Neural progenitor cell (in vitro differentiated cells): Measurements from ENCODE around the gene BBS10. TPM values are rescaled to one million over a fixed set of nuclear protein-coding genes. Genes with fewer than 3 reads are reported as not detected.
"Not testable (repeated sequence)": the region's sequence is repeated elsewhere in the genome, so short reads cannot be mapped to it uniquely, and the experiment has no call there.

ENCODE experiments used
- DNase-seq: peaks from one replicate; pipeline ENCODE4 v3.0.0-alpha.2; 2016; ENCODE audit warnings: low spot score
- H2AFZ ChIP-seq: fragments of 200-600 bp; sonication (generic); replicated peaks from 2 replicates; pipeline ENCODE4 v1.6.1; 2016; ENCODE audit warnings: antibody characterized with exemption
- H3F3A ChIP-seq: fragments of 200-600 bp; sonication (generic); 2 replicates; pipeline ENCODE4 v1.6.1; 2016; ENCODE audit warnings: antibody characterized with exemption, low read depth
- H3K27ac ChIP-seq: fragments of 200-600 bp; sonication (generic); 2 replicates; pipeline ENCODE4 v1.5.1; 2016; ENCODE audit warnings: mild to moderate bottlenecking
- H3K27me3 ChIP-seq: fragments of 200-600 bp; sonication (generic); 2 replicates; pipeline ENCODE4 v1.6.1; 2016; ENCODE audit warnings: mild to moderate bottlenecking, moderate library complexity
- H3K36me3 ChIP-seq: fragments of 200-600 bp; sonication (generic); 2 replicates; pipeline ENCODE4 v1.5.1; 2016
- H3K4me1 ChIP-seq: fragments of 200-600 bp; sonication (generic); 2 replicates; pipeline ENCODE4 v1.6.1; 2016; ENCODE audit warnings: mixed run types
- H3K4me2 ChIP-seq: fragments of 200-600 bp; sonication (generic); 2 replicates; pipeline ENCODE4 v1.6.1; 2016
- H3K4me3 ChIP-seq: fragments of 200-600 bp; sonication (generic); 2 replicates; pipeline ENCODE4 v1.5.1; 2016
- H3K79me2 ChIP-seq: fragments of 200-600 bp; sonication (generic); 2 replicates; pipeline ENCODE4 v1.6.1; 2016; ENCODE audit warnings: low read depth
- H3K9ac ChIP-seq: fragments of 200-600 bp; sonication (generic); 2 replicates; pipeline ENCODE4 v1.6.1; 2016
- H3K9me3 ChIP-seq: fragments of 200-600 bp; sonication (generic); 2 replicates; pipeline ENCODE4 v1.5.1; 2016; ENCODE audit warnings: low read depth
- H4K20me1 ChIP-seq: fragments of 200-600 bp; sonication (generic); 2 replicates; pipeline ENCODE4 v1.6.1; 2016; ENCODE audit warnings: low read depth
- H3K27ac Mint-ChIP-seq: 3 replicates; pipeline ENCODE4 v1.8.0; 2021; ENCODE audit warnings: mixed read lengths
- H3K27me3 Mint-ChIP-seq: 2 replicates; pipeline ENCODE4 v1.8.0; 2022; ENCODE audit warnings: low read depth, mild to moderate bottlenecking, inconsistent platforms, moderate library complexity, mixed read lengths; ENCODE audit not compliant: insufficient read depth
- H3K36me3 Mint-ChIP-seq: 3 replicates; pipeline ENCODE4 v1.8.0; 2021; ENCODE audit warnings: mixed read lengths
- H3K4me1 Mint-ChIP-seq: 3 replicates; pipeline ENCODE4 v1.8.0; 2021; ENCODE audit warnings: mixed read lengths
- H3K4me3 Mint-ChIP-seq: 3 replicates; pipeline ENCODE4 v1.8.0; 2021; ENCODE audit warnings: mild to moderate bottlenecking, moderate library complexity, mixed read lengths
- H3K9me3 Mint-ChIP-seq: 3 replicates; pipeline ENCODE4 v1.8.0; 2020; ENCODE audit warnings: mixed read lengths
- EZH2 ChIP-seq: fragments of 200-600 bp; sonication (generic); IDR thresholded peaks from 2 replicates; pipeline ENCODE4 v1.6.1; 2017; ENCODE audit warnings: antibody characterized with exemption, mild to moderate bottlenecking, moderate library complexity
- EZH2phosphoT487 ChIP-seq: fragments of 200-600 bp; sonication (generic); IDR thresholded peaks from 2 replicates; pipeline ENCODE4 v1.6.1; 2017; ENCODE audit warnings: antibody characterized with exemption
- total RNA-seq: library from RNA; depleted of rRNA; stranded (reverse); fragments of >200 nt; gene quantifications from 2 replicates; pipeline ENCODE4 v1.2.3, GENCODE V29; 2015; ENCODE audit warnings: low replicate concordance
- TF ChIP-seq, protein P1 (sequence below): fragments of 200-600 bp; sonication (generic); IDR thresholded peaks from 2 replicates; pipeline ENCODE4 v1.5.1; 2017; ENCODE audit warnings: antibody characterized with exemption, mild to moderate bottlenecking

Gene BBS10
- total RNA-seq, 1 donor from 2014 or later: 32.7 TPM

DNA sequence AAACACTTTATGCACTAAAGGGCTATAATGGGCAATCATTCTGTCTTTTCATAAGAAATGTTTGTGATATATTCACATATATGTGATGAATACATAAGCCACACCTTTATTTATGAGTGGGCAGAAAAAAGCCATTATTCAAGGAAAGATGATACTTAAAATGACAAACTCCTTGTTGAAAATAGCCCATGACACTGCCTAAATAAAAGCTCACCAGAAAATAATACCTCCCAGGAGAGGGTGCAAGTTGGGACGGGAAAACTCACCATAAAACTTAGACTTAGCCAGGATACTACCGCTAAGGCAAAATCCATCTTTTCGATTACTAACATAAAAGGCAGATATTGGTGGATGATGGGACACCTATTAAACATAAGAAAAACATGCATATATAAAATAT is 35.8 kb upstream of the BBS10 start:
- Histone ChIP-seq H3K4me3 (no peak overlapping the region), H3F3A (no peaks in the 10 kb centered on the region), H2AFZ (no peak overlapping the region), H4K20me1 (no peaks in the 10 kb centered on the region), H3K27me3 (no peaks in the 10 kb centered on the region), H3K27ac (no peak overlapping the region), H3K4me1 (no peaks in the 10 kb centered on the region), H3K9me3 (no peaks in the 10 kb centered on the region), H3K4me2 (no peak overlapping the region), H3K9ac (no peak overlapping the region), H3K36me3 (peaks cover 12% of the 10 kb centered on the region), H3K79me2 (no peaks in the 10 kb centered on the region)
- no peak for DNase-seq
- H3K36me3 Mint-ChIP-seq: peaks cover 8% of the 10 kb centered on the region
- H3K4me3 Mint-ChIP-seq: no peak overlapping the region
- no peaks in the 10 kb centered on the region for H3K4me1 Mint-ChIP-seq
- no peaks in the 10 kb centered on the region for H3K9me3 Mint-ChIP-seq
- TF ChIP-seq, protein P1, sequence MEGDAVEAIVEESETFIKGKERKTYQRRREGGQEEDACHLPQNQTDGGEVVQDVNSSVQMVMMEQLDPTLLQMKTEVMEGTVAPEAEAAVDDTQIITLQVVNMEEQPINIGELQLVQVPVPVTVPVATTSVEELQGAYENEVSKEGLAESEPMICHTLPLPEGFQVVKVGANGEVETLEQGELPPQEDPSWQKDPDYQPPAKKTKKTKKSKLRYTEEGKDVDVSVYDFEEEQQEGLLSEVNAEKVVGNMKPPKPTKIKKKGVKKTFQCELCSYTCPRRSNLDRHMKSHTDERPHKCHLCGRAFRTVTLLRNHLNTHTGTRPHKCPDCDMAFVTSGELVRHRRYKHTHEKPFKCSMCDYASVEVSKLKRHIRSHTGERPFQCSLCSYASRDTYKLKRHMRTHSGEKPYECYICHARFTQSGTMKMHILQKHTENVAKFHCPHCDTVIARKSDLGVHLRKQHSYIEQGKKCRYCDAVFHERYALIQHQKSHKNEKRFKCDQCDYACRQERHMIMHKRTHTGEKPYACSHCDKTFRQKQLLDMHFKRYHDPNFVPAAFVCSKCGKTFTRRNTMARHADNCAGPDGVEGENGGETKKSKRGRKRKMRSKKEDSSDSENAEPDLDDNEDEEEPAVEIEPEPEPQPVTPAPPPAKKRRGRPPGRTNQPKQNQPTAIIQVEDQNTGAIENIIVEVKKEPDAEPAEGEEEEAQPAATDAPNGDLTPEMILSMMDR: no peak
- TF ChIP-seq EZH2phosphoT487 (no peak), EZH2 (no peak)
- H3K27ac Mint-ChIP-seq: no peak overlapping the region
- no peaks in the 10 kb centered on the region for H3K27me3 Mint-ChIP-seq

DNA sequence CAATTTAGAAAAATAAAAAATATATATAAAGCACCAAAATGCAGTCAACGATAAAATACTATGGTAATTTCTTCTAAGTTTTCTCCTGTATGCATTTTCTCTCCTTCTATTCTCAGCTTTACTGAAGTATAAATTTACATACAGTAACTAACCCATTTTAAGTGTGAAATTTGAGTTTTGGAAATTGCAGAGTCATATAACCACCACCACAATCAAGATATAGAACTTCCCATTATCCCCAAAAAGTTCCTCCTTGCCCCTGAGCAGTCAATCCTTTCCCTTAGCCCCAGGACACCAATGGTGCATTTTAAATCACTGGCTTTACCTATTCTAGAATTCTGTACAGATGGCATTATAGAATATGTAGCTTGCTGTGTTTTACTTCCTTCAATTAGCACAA is 31.0 kb upstream of the BBS10 start:
- no peaks in the 10 kb centered on the region for H4K20me1 ChIP-seq
- Mint-ChIP-seq H3K4me1 (no peaks in the 10 kb centered on the region), H3K36me3 (peaks cover 22% of the 10 kb centered on the region), H3K9me3 (no peaks in the 10 kb centered on the region), H3K27me3 (no peaks in the 10 kb centered on the region), H3K4me3 (no peak overlapping the region), H3K27ac (no peak overlapping the region)
- H3K4me1 ChIP-seq: no peaks in the 10 kb centered on the region
- H3K9me3 ChIP-seq: no peaks in the 10 kb centered on the region
- no peak overlapping the region for H3K27ac ChIP-seq
- H3K79me2 ChIP-seq: no peaks in the 10 kb centered on the region
- H3K9ac ChIP-seq: no peak overlapping the region
- H3K36me3 ChIP-seq: peaks cover 20% of the 10 kb centered on the region
- no peaks in the 10 kb centered on the region for H3K27me3 ChIP-seq
- TF ChIP-seq EZH2: no peak
- TF ChIP-seq, protein P1: no peak
- TF ChIP-seq EZH2phosphoT487: no peak
- H2AFZ ChIP-seq: no peak overlapping the region
- no peaks in the 10 kb centered on the region for H3F3A ChIP-seq
- no peak for DNase-seq
- no peak overlapping the region for H3K4me2 ChIP-seq
- H3K4me3 ChIP-seq: no peak overlapping the region

DNA sequence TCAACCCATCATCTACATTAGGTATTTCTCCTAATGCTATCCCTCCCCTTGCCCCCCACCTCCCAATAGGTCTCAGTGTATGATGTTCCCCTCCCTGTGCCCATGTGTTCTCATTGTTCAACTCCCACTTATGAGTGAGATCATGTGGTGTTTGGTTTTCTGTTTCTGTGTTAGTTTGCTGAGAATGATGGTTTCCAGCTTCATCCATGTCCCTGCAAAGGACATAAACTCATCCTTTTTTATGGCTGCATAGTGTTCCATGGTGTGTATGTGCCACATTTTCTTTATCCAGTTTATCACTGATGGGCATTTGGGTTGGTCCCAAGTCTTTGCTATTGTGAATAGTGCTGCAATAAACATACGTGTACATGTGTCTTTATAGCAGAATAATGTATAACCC is 28.7 kb upstream of the BBS10 start:
- peaks cover 20% of the 10 kb centered on the region for H3K36me3 ChIP-seq
- not testable (repeated sequence) for H3K9me3 Mint-ChIP-seq, H3K9me3 ChIP-seq, H3K4me3 Mint-ChIP-seq, H3K27me3 ChIP-seq, DNase-seq, H3K4me2 ChIP-seq, H3K4me1 Mint-ChIP-seq, H2AFZ ChIP-seq, H3K9ac ChIP-seq, H4K20me1 ChIP-seq, H3K79me2 ChIP-seq, H3K4me1 ChIP-seq, H3F3A ChIP-seq, H3K4me3 ChIP-seq, H3K27ac Mint-ChIP-seq, H3K27me3 Mint-ChIP-seq, H3K27ac ChIP-seq
- peaks cover 18% of the 10 kb centered on the region for H3K36me3 Mint-ChIP-seq

DNA sequence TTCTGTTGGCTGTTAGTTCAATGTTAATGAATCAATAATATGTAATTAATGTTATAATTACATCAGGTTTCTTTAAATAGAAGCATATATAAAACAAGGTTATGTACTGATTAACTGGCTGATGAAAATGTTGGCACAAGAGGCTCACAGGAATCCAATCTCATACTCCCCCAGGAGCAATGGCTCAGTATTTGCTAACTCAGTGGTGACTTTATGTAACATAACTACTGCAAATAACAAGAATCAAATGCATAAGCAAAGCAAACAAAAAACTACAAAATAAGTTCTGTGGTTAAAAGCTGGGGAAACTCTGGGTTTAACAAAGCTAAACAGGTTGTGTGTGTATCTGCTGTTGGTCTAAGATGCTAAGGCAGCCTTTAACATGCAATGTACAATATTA is 27.7 kb upstream of the BBS10 start:
- Mint-ChIP-seq H3K9me3 (no peaks in the 10 kb centered on the region), H3K4me1 (no peaks in the 10 kb centered on the region), H3K27ac (no peak overlapping the region), H3K36me3 (peaks cover 18% of the 10 kb centered on the region), H3K27me3 (no peaks in the 10 kb centered on the region), H3K4me3 (no peak overlapping the region)
- Histone ChIP-seq H3K27me3 (no peaks in the 10 kb centered on the region), H3K4me3 (no peak overlapping the region), H4K20me1 (no peaks in the 10 kb centered on the region), H3K9ac (no peak overlapping the region), H3K79me2 (no peaks in the 10 kb centered on the region), H3F3A (no peaks in the 10 kb centered on the region), H3K4me1 (no peaks in the 10 kb centered on the region), H3K27ac (no peak overlapping the region), H3K9me3 (no peaks in the 10 kb centered on the region), H3K4me2 (no peak overlapping the region), H2AFZ (no peak overlapping the region), H3K36me3 (peaks cover 22% of the 10 kb centered on the region)
- DNase-seq: no peak
- TF ChIP-seq EZH2phosphoT487: no peak
- TF ChIP-seq, protein P1: no peak
- TF ChIP-seq EZH2: no peak
